IPS DF 19.7 (cell line): ENCODE measurements around the gene SEL1L.
"Not testable (repeated sequence)": the region's sequence is repeated elsewhere in the genome, so short reads cannot be mapped to it uniquely, and the experiment has no call there.

Experiments
- DNase-seq: peaks from one replicate; pipeline ENCODE4 v3.0.0-alpha.2; 2013; ENCODE audit warnings: low read depth, low spot score

The SEL1L gene

DNA sequence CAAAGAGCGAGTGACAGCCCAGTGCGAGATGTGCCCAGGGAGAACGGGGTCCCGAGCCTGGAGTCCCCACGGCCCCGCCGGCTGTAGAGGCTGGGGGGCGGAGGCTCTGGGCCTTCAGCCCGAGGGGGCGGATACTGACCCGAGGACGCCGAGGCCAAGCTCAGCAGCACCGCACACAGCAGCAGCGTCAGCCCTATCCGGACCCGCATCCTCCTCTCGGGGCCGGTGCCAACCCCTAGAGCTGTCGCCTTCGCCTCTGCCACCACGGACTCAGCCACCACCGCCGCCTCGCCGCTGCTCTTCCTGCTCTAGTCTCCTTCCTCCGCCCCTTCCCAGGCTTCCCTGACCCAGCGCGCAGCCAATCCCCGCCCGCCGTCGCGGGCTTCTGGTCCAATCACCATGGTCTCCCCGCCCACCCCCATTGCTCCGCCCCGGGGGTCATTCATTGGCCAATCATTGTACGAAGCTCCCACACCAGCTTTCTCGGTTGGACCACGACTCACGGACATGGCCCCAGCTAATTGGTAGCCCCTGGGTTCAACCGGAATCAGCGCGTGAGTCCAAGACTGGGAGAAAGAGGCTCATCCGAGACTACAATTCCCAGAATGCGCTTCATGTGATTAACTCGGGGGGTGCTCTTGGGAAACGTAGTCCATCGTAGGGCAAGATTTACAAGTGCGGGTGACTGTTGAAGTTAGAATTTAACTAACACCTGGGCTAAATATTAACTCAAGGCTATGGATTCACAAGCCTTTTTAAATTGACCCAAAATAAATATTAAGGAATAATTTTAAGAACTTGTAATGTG is at the start of gene SEL1L:
TSS of gene SEL1L (minus strand) at position 318 of the 808 bp plus-strand sequence. CDS start at position 209, 109 bp downstream.
- DNase-seq: peak; percentile 100

- DNase-seq: no peak
Observed at GRCh38 chr14:81582420-81582819, 48.8 kb upstream of the SEL1L start.

DNA sequence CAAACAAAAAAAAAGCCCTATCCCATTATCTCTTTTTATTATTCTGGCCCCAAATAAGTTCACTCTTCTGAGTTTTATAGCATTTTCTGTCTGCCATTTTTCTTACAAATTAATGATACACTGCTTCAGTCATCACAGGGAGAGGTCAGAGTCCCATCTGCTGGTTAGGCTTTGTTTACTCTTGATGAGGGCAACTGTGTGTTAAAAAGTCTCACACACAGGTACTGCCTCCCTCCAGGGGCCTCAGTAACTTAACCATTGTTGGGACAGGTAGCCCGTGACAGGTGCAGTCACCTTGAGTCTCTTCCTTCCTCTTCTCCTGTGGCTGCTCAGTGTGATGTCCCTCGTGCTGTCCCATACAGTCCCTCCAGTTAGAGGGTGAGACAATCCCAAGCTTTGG is 45.5 kb upstream of the SEL1L start:
- DNase-seq: no peak

DNA sequence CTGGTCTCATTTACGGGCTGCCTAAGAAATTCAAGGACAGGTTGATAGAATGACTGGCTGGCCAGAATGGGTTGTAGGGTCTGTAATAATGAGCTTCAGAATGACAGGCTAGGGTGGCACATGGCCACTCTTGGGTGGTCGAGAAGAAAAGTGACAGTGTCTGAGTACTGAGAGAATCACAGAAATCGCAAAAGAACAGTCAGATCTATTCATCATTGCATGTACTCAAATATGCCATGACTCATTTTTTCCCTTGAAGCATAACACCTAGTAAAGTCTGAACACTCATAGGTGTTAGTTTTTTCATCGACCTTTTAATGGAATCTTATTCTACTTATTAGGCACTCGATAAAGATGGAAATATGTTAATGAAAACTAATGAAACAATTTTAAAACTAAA is 37.8 kb upstream of the SEL1L start:
- no peak for DNase-seq

- DNase-seq: no peak
Observed at GRCh38 chr14:81567302-81567701, 33.6 kb upstream of the SEL1L start.

- DNase-seq: no peak
Observed at GRCh38 chr14:81565441-81566290, 32.0 kb upstream of the SEL1L start.

DNA sequence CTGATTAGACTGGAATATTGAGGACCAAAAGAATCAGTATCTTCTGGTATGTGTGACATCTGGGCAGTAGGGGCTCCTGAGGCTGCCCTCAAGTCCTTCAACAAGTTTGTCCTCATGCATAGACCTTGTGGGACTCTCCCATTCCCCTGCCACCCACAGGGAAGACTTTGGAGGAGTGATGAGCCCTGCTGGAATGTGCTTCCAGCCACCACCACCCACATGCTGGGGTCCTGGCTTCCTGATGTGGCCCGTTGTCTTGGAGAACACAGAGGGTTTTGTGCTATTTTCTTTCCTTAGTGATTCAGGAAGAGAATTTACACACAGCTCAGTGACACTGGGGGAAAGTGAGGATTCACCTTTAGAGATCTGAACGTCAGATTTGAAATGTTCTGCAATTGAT is 29.2 kb upstream of the SEL1L start:
- DNase-seq: no peak

DNA sequence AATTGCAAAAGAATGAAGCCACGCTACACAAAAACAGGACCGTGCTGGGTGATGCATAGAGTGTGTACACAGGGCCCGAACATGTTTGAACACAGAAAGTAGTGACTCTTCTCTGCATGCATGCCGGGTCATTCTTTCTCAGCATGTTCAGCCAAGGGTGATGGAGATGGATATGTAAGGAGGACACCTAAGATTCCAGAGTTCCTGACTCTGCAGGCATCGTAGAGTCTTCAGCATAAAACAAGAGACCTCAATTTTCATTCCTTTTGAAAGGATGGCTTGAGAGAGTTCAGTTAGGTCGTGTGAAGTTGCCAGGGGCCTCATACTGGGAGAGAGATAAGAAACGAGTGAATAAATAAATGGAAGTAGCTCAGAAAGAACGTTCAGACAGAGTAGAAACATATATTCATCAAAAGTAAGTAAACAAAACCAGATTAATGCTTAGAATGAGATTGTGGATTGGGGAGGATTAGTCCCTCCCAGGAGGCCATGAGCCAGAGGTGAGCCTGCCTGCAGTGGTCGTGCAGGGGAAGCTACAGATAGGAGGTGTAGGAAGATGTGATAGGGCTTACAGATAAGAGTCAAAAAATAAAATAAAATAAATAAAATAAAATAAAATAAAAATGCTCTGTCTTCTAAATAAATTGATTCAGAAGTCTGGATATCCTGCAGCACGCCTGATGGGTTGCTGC is 27.6 kb upstream of the SEL1L start:
- DNase-seq: peak; percentile 78

DNA sequence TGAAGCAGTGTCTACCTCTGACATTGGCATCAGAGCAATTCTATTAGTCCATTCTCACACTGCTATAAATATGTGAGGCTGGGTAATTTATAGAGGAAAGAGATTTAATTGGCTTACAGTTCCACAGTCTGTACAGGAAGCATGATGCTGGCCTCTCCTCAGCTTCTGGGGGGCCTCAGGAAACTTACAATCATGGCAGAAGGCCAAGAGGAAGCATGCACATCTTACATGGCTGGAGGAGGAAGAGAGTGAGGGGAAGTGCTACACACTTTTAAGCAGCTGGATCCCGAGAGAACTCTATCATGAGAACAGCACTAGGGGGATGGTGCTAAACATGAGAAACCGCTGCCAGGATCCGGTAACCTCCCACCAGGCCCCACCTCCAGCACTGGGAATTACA is 25.7 kb upstream of the SEL1L start:
- DNase-seq: no peak

DNA sequence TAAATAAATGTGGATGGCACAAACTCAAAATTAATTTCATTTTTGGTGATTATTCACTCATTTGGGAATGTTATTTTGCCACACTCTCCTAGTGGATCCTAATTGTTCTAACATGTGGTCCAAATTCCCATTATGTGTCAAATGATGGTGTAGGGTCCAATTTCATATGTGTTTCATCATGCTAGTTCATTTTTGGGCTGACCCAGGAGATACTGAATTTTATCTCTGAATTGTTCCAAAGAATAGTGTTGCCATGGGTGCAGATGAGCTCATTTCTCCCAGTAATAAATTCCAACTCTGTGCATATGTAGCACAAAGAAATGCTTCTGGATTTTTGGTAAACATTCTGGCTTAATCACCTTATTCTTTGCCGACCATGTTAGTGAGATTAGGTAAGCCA is 23.5 kb upstream of the SEL1L start:
- DNase-seq: no peak

- DNase-seq: no peak
Observed at GRCh38 chr14:81555684-81556083, 22.0 kb upstream of the SEL1L start.

DNA sequence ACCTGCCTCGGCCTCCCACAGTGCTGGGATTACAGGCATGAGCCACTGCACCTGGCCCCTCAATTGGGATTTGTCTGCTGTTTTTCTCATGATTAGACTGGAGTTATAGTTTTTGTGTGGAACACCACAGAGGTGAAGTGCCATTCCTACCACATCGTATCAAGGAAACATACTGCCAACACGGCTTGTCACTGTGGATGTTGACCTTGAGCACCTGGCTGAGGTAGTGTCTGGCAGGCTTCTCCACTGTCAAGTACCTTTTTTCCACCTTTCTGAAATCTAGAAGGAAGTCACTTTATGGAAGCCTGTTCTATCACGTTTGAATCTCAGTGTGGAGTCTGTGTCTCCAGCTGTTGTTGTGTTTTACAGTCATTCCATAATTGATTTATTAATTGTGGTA is 21.4 kb upstream of the SEL1L start:
- no peak for DNase-seq

DNA sequence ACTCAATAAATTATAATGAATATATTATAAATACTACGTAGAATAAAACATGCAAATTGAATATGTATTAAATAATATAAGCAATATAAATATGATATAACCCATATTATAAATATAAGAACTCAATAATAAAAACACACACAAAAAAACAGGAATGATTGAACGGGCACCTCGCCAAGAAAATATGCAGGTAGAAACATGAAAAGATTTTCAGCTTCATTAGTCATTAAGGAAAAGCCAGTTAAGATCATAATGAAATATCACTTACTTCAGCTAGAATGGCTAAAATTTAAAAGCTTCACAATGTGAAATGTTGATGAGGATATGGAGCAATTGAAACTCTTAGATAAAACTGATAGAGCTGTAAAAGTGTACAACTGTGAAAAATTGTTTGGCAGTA is 17.8 kb upstream of the SEL1L start:
- no peak for DNase-seq

DNA sequence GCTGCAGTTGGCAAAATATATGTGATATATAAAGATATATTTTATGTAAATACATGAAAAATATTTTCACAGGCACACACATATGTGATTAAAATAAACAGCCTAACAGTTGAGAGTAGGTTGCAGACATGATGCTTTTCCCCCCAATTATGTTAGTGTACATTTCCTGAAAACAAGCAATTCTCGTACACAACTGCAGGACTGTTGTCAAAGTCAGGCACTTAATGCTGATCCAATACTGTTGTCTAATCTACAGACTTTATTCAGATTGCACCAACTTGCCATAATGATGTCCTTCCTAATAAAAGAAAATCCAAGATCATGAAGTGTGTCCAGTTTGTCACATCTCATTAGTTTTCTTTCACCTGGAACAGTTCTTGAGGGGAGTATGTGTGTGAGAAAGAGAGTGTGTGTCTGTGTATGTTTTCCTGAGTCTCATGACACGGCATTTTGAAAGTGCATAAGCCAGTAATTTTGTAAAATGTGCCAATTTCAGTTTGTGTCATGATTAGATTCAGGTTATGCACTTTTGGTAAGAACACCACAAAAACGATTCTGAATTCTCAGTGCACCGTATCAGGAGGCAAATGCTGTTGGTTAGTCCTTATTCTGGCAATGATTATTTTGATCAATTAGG is 16.5 kb upstream of the SEL1L start:
- no peak for DNase-seq

- not testable (repeated sequence) for DNase-seq
Observed at GRCh38 chr14:81541206-81541605, 7.6 kb upstream of the SEL1L start.

- no peak for DNase-seq
Observed at GRCh38 chr14:81537193-81537592, 3.5 kb upstream of the SEL1L start.

DNA sequence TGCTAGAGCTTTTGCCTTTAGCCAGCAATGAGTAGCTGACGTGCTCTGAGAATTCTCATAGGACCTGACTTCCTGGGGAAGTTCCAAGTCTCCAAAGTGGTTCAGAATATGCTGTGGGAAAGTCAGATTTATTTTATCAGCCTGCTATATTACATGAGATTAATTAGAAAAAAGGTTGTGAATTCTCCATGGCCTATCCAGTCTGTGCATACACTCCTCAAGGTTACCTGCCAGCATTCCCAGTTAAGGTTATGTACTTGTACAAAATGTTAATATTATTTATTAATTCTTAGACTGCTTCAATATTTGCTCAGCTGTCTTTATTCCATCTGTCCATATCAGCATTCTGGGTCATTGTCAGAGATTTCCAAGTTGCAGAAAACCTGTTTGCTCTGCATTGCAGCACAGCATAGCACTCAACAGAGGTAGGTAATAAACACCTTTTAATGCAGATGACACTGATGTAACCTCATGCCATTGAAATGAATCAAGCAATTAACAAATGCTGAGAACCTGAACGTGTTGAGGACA is 2.7 kb upstream of the SEL1L start:
- DNase-seq: no peak

DNA sequence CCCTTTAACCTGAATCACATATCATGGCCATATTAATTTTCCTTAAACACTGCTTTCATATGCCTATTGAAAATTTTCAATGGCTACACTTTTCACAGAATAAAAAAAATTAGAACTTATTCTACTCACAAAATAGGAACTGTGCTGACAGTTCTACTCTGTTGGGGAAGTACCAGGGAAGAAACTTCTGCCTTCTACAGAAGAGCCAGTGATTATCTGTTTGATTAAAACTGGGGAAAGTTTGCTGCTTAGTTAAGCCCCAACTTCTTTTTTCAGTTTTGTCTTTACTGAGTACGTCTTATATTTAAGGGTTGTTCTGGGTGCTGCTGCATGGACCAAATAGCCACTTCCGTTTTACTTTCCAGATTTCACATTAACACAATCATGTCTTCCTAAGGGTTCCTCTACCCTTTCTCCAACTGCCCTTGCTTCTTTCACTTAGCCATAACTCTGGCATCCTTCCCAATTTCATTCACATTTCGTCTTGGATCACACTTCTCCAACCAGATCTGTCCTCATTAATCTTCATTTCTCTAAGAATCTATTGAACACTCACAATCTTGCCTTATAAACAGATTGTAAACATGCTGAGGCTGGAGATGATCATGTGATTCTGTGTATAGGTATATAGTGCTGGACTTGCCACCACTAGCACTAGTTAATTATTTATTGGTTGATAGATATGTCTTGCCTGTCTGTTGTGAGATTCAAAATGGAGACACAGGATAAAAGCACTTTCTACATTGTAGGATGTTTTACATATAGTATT is 1.9 kb upstream of the SEL1L start:
- no peak for DNase-seq

DNA sequence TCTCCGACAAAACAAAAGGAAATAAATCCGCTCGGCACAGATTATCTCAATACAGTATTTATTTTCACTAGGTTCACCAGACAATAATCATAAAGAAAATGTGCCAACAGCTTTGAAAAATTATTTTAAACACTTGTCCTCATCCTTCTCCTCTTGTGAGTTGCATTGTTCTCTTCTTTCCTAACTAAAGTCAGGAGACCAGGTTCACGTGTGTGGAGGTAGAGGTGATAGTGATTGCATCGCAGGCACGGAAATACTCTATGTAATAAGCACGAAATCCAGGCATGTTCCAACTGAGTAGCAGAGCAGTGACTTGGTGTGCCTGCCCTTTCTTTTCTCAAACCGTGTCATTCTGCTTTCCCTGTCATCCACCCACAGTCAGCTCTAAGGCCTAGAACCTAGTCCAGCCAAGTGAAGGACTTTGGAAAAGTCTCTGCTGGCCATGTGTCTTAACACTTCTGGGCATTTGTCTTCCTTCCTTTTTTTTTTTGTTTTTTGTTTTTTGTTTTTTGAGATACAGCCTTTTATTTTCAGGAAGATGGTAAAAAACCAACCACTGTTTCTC is 939 bp upstream of the SEL1L start:
- no peak for DNase-seq

- DNase-seq: no peak
Observed at GRCh38 chr14:81533212-81533535, 479 bp downstream of the SEL1L start.

- no peak for DNase-seq
Observed at GRCh38 chr14:81529391-81529790, 4.3 kb downstream of the SEL1L start.
